SK-N-SH treated with all-trans-retinoic acid at 6 μM for 48 hours (cell line): ENCODE results near the gene FBXO10.

Experiments used
- ESRRG ChIP-seq: fragments of 250-450 bp; sonication (Bioruptor Pico); IDR thresholded peaks from 2 replicates; pipeline ENCODE4 v1.6.1; 2021; ENCODE audit warnings: mild to moderate bottlenecking
- PPARA ChIP-seq: fragments of 250-450 bp; sonication (Bioruptor Pico); IDR thresholded peaks from 2 replicates; pipeline ENCODE4 v1.5.0; 2020; ENCODE audit warnings: mild to moderate bottlenecking, borderline replicate concordance

DNA sequence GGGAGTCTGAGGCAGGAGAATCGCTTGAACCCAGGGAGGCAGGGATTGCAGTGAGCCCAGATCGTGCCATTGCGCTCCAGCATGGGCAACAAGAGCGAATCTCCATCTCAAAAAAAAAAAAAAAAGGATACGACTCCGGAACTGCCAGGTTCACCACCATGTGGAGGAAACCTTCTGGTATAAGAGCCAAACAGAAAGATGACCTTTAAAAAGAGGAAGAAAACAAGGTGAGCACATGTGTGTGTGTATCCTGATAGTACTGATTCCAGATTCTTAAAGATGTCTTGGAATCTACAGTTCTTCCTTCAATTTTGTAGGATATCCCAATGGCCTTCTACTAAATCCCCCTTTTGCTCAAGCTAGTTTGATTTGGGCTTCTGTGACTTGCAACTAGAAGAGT lies 33.7 kb downstream of the FBXO10 start:
- no peak for TF ChIP-seq PPARA (CRISPR knock-in tag)
- TF ChIP-seq ESRRG (CRISPR knock-in tag) = no peak
